ENCODE measurements around the gene RNPC3.
"Not testable (repeated sequence)": the region's sequence is repeated elsewhere in the genome, so short reads cannot be mapped to it uniquely, and the experiment has no call there.

The RNPC3 gene

GRCh38 chr1:103560427-103560826 lies 34.9 kb downstream of the RNPC3 start:
- no peak for DNase-seq (ENCODE audit: low spot score)

- not testable (repeated sequence) for DNase-seq (ENCODE audit: low spot score)
Observed at GRCh38 chr1:103561124-103561523, 35.6 kb downstream of the RNPC3 start.

- no peak for DNase-seq (ENCODE audit: low spot score)
Observed at GRCh38 chr1:103561643-103562395, 36.3 kb downstream of the RNPC3 start.

GRCh38 chr1:103563056-103563455 lies 37.6 kb downstream of the RNPC3 start:
- DNase-seq (ENCODE audit: low spot score): no peak

GRCh38 chr1:103569493-103569892 lies 44.0 kb downstream of the RNPC3 start:
- DNase-seq (ENCODE audit: low spot score): no peak

- DNase-seq (ENCODE audit: low spot score): not testable (repeated sequence)
Observed at GRCh38 chr1:103571289-103571688, 45.8 kb downstream of the RNPC3 start, which contains the start of gene AMY2B. TSS of gene AMY2B (plus strand) at chr1:103571589. CDS start at chr1:103571603, 14 bp downstream.

GRCh38 chr1:103576065-103576464 lies 50.6 kb downstream of the RNPC3 start:
- no peak for DNase-seq (ENCODE audit: low spot score)

- DNase-seq (ENCODE audit: low spot score): not testable (repeated sequence)
Observed at GRCh38 chr1:103576784-103577183, 51.3 kb downstream of the RNPC3 start.

GRCh38 chr1:103582464-103582863 lies 57.0 kb downstream of the RNPC3 start:
- DNase-seq (ENCODE audit: low spot score): no peak

GRCh38 chr1:103583887-103584286 lies 58.4 kb downstream of the RNPC3 start:
- DNase-seq (ENCODE audit: low spot score): no peak

- no peak for DNase-seq (ENCODE audit: low spot score)
Observed at GRCh38 chr1:103584537-103584936, 59.0 kb downstream of the RNPC3 start.

GRCh38 chr1:103602740-103603139 lies 77.2 kb downstream of the RNPC3 start:
- DNase-seq (ENCODE audit: low spot score): not testable (repeated sequence)

Measured in RKO (cell line).